Measurements from ENCODE around the gene TGFA. TPM values are rescaled to one million over a fixed set of nuclear protein-coding genes. Genes with fewer than 3 reads are reported as not detected.

TGFA gene
- total RNA-seq, 2 donors from 2014 or later, result 21.4 to 25.8 TPM

- no peaks in the 10 kb centered on the region for H3K4me1 ChIP-seq
- no peaks in the 10 kb centered on the region for H3K9me3 ChIP-seq
- H3K4me3 ChIP-seq, result no peak overlapping the region
- intact Hi-C loops (cut with DNase I), result no loop called here
- H3K36me3 ChIP-seq, result no peaks in the 10 kb centered on the region
- no peak overlapping the region for H3K9ac ChIP-seq (ENCODE audit: low read depth in 2 of 2, low read length in 2 of 2)
- DNase-seq, result no peak
- no peak for TF ChIP-seq CTCF (IDR thresholded peaks at IDR 0.05)
- H3K27ac ChIP-seq, result no peak overlapping the region
- no peaks in the 10 kb centered on the region for H3K27me3 ChIP-seq
Observed at GRCh38 chr2:70473101-70473722, 80.4 kb downstream of the TGFA start.

- DNase-seq, result no peak
- H3K27ac ChIP-seq, result no peak overlapping the region
- TF ChIP-seq CTCF (IDR thresholded peaks at IDR 0.05), result no peak
- no peaks in the 10 kb centered on the region for H3K27me3 ChIP-seq
- intact Hi-C loops (cut with DNase I), result no loop called here
- H3K4me1 ChIP-seq, result no peaks in the 10 kb centered on the region
- no peak overlapping the region for H3K4me3 ChIP-seq
- no peak overlapping the region for H3K9ac ChIP-seq (ENCODE audit: low read depth in 2 of 2, low read length in 2 of 2)
- H3K9me3 ChIP-seq, result no peaks in the 10 kb centered on the region
- H3K36me3 ChIP-seq, result no peaks in the 10 kb centered on the region
Observed at GRCh38 chr2:70472221-70472890, 81.3 kb downstream of the TGFA start.

GRCh38 chr2:70471129-70471528 lies 82.5 kb downstream of the TGFA start:
- intact Hi-C loops (cut with DNase I), result no loop called here
- no peaks in the 10 kb centered on the region for H3K36me3 ChIP-seq
- no peaks in the 10 kb centered on the region for H3K27me3 ChIP-seq
- no peak overlapping the region for H3K27ac ChIP-seq
- no peak overlapping the region for H3K9ac ChIP-seq (ENCODE audit: low read depth in 2 of 2, low read length in 2 of 2)
- H3K9me3 ChIP-seq, result no peaks in the 10 kb centered on the region
- TF ChIP-seq CTCF (IDR thresholded peaks at IDR 0.05), result no peak
- DNase-seq, result no peak
- H3K4me1 ChIP-seq, result no peaks in the 10 kb centered on the region
- H3K4me3 ChIP-seq, result no peak overlapping the region

- Histone ChIP-seq H3K9me3 (no peaks in the 10 kb centered on the region), H3K27me3 (no peaks in the 10 kb centered on the region), H3K4me3 (no peak overlapping the region), H3K9ac (ENCODE audit: low read depth in 2 of 2, low read length in 2 of 2) (no peak overlapping the region), H3K4me1 (no peaks in the 10 kb centered on the region), H3K27ac (no peak overlapping the region), H3K36me3 (no peaks in the 10 kb centered on the region)
- no peak for DNase-seq
- no peak for TF ChIP-seq CTCF (IDR thresholded peaks at IDR 0.05)
- intact Hi-C loops (cut with DNase I), result no loop called here
Observed at GRCh38 chr2:70469961-70470360, 83.7 kb downstream of the TGFA start.

GRCh38 chr2:70469435-70469834 lies 84.2 kb downstream of the TGFA start:
- intact Hi-C loops (cut with DNase I), result no loop called here
- no peaks in the 10 kb centered on the region for H3K36me3 ChIP-seq
- no peaks in the 10 kb centered on the region for H3K9me3 ChIP-seq
- no peaks in the 10 kb centered on the region for H3K27me3 ChIP-seq
- no peaks in the 10 kb centered on the region for H3K4me1 ChIP-seq
- H3K9ac ChIP-seq (ENCODE audit: low read depth in 2 of 2, low read length in 2 of 2), result no peak overlapping the region
- no peak for DNase-seq
- TF ChIP-seq CTCF (IDR thresholded peaks at IDR 0.05), result no peak
- no peak overlapping the region for H3K27ac ChIP-seq
- H3K4me3 ChIP-seq, result no peak overlapping the region
